Prostate gland (tissue), 2 donors: ENCODE measurements around the gene E2F4. TPM values are rescaled to one million over a fixed set of nuclear protein-coding genes. Genes with fewer than 3 reads are reported as not detected.

ENCODE experiments used
- DNase-seq: peaks from one replicate; pipeline ENCODE4 v3.0.0-alpha.2; 2019; ENCODE audit warnings: low spot score
- H3K27ac ChIP-seq, 2 donors: fragments of 200-600 bp; sonication (generic); 2 replicates each; pipeline ENCODE4 v1.5.1; 2017 to 2019
- H3K27me3 ChIP-seq: fragments of 200-600 bp; sonication (generic); replicated peaks from 2 replicates; pipeline ENCODE4 v1.5.1; 2019; ENCODE audit not compliant: insufficient read depth
- H3K36me3 ChIP-seq, 2 donors: fragments of 200-600 bp; sonication (generic); 1 replicate in 1 of 2; 2 replicates in 1 of 2; pipeline versions ENCODE4 v1.5.1 to v1.8.1; 2017 to 2019
- H3K4me1 ChIP-seq: fragments of 200-600 bp; sonication (generic); replicated peaks from 2 replicates; pipeline ENCODE4 v1.5.1; 2019
- H3K4me3 ChIP-seq, 2 donors: fragments of 200-600 bp; sonication (generic); 2 replicates each; pipeline ENCODE4 v1.5.1; 2017 to 2019
- H3K9me3 ChIP-seq: fragments of 200-600 bp; sonication (generic); 2 replicates; pipeline ENCODE4 v1.5.1; 2017
- POLR2A ChIP-seq: fragments of 450-650 bp; IDR thresholded peaks from one replicate; pipeline ENCODE4 v1.6.1; 2016; ENCODE audit warnings: antibody characterized with exemption, mild to moderate bottlenecking
- POLR2AphosphoS5 ChIP-seq: sonication (generic); formaldehyde crosslinking; IDR thresholded peaks from one replicate; pipeline ENCODE4 v1.6.1; 2017; ENCODE audit warnings: antibody characterized with exemption
- WGBS: methylation state at CpG from one replicate; pipeline ENCODE4 v1.1.5; 2018; 5-methylcytosine and 5-hydroxymethylcytosine counted together
- intact Hi-C: fragments of 100-400 bp; cut with DNase I; formaldehyde crosslinking; loops from one replicate; pipeline ENCODE4 v1.14.2; 2022
- total RNA-seq, 2 donors: library from RNA; depleted of rRNA; stranded (reverse); fragments of >200 nt; gene quantifications; one replicate each; pipeline ENCODE4 v1.1.0, GENCODE V29; 2016
- TF ChIP-seq, protein P1 (sequence below), 4 experiments: fragments of 200-600 bp in 2 of 4; fragments of 450-650 bp in 2 of 4; sonication (generic) in 2 of 4; IDR thresholded peaks; 1 replicate in 3 of 4; 2 replicates in 1 of 4; pipeline ENCODE4 v1.5.1; 2016 to 2019; ENCODE audit warnings: antibody characterized with exemption in 4 of 4, mild to moderate bottlenecking in 2 of 4, moderate library complexity in 2 of 4

The E2F4 gene
- total RNA-seq, 2 donors from 2014 or later: 91.6 to 105 TPM

DNA sequence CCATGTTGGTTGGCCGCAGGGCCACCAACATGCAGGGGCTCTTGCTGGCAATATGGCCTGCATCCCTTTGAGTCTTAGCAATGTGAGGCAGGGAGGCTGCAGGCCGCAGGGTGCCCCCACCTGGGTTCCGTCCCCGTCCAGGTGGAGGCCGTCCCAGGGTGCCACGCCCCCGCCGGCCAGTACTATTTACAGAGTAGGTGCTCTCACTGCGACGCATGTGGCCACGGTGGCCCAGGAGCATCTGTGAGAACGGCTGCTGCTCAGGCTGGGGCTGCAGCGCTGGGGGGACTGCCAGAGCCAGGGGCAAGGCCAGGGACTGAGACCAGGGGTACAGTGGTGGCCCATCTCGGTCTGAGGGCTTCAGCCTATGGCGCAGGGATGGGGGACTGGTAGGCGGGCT lies 11.8 kb upstream of the E2F4 start:
- Histone ChIP-seq H3K36me3 (no peaks in the 10 kb centered on the region), H3K4me1 (peaks cover 20% of the 10 kb centered on the region), H3K9me3 (no peaks in the 10 kb centered on the region), H3K4me3 (no peak overlapping the region), H3K27me3 (no peaks in the 10 kb centered on the region), H3K27ac (no peak overlapping the region)
- WGBS: 93% methylated on average over 16 of the region's 16 CpGs
- no peak for DNase-seq
- intact Hi-C loops: no loop called here
- no peak for TF ChIP-seq POLR2AphosphoS5
- TF ChIP-seq, protein P1, sequence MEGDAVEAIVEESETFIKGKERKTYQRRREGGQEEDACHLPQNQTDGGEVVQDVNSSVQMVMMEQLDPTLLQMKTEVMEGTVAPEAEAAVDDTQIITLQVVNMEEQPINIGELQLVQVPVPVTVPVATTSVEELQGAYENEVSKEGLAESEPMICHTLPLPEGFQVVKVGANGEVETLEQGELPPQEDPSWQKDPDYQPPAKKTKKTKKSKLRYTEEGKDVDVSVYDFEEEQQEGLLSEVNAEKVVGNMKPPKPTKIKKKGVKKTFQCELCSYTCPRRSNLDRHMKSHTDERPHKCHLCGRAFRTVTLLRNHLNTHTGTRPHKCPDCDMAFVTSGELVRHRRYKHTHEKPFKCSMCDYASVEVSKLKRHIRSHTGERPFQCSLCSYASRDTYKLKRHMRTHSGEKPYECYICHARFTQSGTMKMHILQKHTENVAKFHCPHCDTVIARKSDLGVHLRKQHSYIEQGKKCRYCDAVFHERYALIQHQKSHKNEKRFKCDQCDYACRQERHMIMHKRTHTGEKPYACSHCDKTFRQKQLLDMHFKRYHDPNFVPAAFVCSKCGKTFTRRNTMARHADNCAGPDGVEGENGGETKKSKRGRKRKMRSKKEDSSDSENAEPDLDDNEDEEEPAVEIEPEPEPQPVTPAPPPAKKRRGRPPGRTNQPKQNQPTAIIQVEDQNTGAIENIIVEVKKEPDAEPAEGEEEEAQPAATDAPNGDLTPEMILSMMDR (IDR thresholded peaks at IDR 0.05): no peak
- TF ChIP-seq POLR2A: no peak

DNA sequence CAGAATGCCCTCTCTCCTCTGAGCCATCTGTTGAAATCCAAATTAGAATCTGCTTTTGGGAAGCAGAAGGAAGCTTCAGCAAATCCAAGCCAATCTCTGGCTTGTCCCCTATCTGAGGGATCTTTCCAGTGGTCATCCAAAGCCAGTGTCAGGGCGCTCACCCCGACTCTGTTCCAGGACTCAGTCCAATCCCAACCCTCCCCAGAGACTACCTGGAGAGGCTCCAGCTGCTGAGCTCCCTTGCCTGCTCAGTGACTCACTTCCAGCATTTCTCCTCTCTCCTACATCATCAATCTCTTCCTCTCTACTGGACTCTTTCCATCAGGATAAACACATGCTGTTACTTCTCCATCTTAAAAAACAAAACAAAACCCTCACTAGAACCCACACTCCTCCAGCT lies 10.6 kb upstream of the E2F4 start:
- Histone ChIP-seq H3K4me1 (peaks cover 21% of the 10 kb centered on the region), H3K27me3 (no peaks in the 10 kb centered on the region), H3K27ac (no peak overlapping the region), H3K4me3 (no peak overlapping the region), H3K36me3 (no peaks in the 10 kb centered on the region), H3K9me3 (no peaks in the 10 kb centered on the region)
- no peak for DNase-seq
- intact Hi-C loops: no loop called here
- TF ChIP-seq, protein P1 (IDR thresholded peaks at IDR 0.05): no peak
- TF ChIP-seq POLR2A (no peak), POLR2AphosphoS5 (no peak)
- WGBS: 65% methylated on average over 2 of the region's 2 CpGs

DNA sequence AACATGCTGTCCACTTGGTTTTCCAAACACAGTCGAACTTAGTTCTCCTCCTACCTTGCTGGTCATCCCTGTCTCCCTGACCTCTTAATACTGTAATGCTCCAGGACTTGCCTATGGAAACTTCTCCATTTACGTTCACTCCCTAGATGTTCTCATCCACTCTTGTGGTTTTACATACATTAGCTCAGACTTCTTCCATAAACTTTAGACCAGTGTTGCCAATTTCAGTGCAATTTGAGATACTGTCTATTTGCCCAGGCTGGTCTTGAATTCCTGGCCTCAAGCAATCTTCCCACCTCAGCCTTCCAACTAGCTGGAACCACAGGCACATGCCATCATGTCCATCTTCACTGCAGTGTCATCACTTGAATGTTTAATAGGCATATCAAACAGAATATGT lies 9.7 kb upstream of the E2F4 start:
- no peaks in the 10 kb centered on the region for H3K9me3 ChIP-seq
- intact Hi-C loops: no loop called here
- DNase-seq: no peak
- no peaks in the 10 kb centered on the region for H3K36me3 ChIP-seq
- H3K4me3 ChIP-seq: no peak overlapping the region
- H3K27me3 ChIP-seq: no peaks in the 10 kb centered on the region
- H3K4me1 ChIP-seq: peaks cover 21% of the 10 kb centered on the region
- WGBS: 70% methylated on average over 2 of the region's 2 CpGs
- TF ChIP-seq POLR2AphosphoS5 (no peak), POLR2A (no peak)
- TF ChIP-seq, protein P1 (IDR thresholded peaks at IDR 0.05): no peak
- no peak overlapping the region for H3K27ac ChIP-seq

DNA sequence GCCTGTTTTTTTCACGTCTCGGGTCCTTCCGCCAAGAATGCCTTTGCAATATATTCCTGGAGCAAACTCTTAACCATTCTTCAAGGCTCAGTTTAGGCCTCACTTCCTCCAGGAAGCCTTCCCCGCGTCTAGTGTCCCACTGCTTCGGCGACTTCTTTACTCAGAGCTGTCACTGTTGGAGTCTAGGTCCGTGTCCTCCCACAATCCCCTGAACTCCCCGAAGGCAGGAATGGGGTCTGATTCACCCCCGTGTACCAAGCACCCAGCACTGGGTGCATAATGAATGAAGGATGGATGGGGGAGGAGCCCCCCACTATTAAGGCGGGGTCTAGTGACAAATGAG lies 8.7 kb upstream of the E2F4 start:
- Histone ChIP-seq H3K9me3 (no peaks in the 10 kb centered on the region), H3K27ac (peak overlapping the region; percentile 98), H3K36me3 (no peaks in the 10 kb centered on the region), H3K4me3 (peak overlapping the region; percentile 70 to 82), H3K27me3 (no peaks in the 10 kb centered on the region), H3K4me1 (peaks cover 14% of the 10 kb centered on the region)
- intact Hi-C loops: no loop called here
- TF ChIP-seq, protein P1 (IDR thresholded peaks at IDR 0.05): no peak
- TF ChIP-seq POLR2A (no peak), POLR2AphosphoS5 (no peak)
- WGBS: 9% methylated on average over 11 of the region's 11 CpGs
- DNase-seq: no peak

DNA sequence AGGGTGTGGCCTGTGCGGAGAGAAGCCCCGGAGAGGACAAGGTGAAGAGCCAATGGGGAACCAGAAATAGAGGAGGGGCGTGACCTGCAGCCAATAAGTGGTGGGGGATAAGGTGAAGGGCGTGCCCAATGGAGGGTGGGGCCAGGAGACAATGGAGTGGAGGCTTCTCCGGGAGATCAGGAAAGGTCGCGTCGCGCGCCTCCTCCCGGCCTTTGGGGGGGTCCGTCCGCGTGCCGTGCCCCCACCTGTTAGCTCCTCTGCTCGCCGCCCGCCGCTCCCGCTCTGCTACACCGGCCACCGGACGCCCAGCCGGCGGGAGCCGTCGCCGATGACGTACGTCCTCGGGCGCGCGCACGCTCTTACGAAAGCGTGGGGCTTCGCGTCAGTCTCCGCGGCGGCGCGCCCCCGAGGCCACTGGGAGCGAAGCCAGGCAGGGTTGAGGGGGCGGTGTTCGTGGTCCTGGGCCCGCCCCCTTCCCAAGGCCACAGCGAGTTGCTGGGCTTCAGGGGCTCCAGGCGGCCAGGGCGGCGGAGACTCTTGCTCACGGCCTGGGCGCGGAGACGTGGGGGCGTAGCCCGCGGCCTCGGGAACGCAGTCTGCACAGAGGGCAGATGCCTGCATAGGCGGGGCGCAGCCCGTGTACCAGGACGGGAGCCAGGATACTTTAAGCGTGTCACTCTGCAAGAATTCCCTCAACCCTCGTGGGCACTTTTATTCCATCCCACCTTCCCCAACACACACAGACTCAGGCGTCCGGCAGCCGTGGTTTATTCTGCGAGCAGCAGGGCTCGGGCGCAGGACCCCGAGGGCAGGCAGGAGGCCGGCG lies 8.1 kb upstream of the E2F4 start, which contains the start of gene MATCAP1:
Gene MATCAP1, minus strand, starts transcription at position 337 of the 826 bp plus-strand sequence. CDS start 3,353 bp downstream, outside the sequence.
- intact Hi-C loops: loop anchor here (2.0 kb wide), 1 partner anchor 207 kb away; no protein-coding TSS in a partner anchor
- peak; percentile 96 for DNase-seq
- Histone ChIP-seq H3K27ac (peak within 1 kb of the TSS; percentile 98), H3K4me1 (peaks cover 14% of the 10 kb centered on the region), H3K27me3 (no peaks in the 10 kb centered on the region), H3K9me3 (no peaks in the 10 kb centered on the region), H3K36me3 (no peaks in the 10 kb centered on the region), H3K4me3 (peak within 1 kb of the TSS; percentile 70 to 82)
- TF ChIP-seq POLR2AphosphoS5: peak; percentile 74
- TF ChIP-seq POLR2A: peak; percentile 45
- TF ChIP-seq, protein P1 (IDR thresholded peaks at IDR 0.05): peak in 1 of 4 experiments; percentile 19
- 0% methylated on average over 54 of the region's 77 CpGs for WGBS
